IPS-20b (cell line): Measurements from ENCODE around the gene MARCO.

Experiments used
- H3K27ac ChIP-seq: one replicate; pipeline ENCODE4 v1.5.1; 2013; ENCODE audit warnings: low read length
- H3K27me3 ChIP-seq: 2 replicates; pipeline ENCODE4 v1.6.1; 2013; ENCODE audit warnings: mild to moderate bottlenecking, low read length, inconsistent platforms; ENCODE audit not compliant: insufficient read depth
- H3K36me3 ChIP-seq: 2 replicates; pipeline ENCODE4 v1.6.1; 2013; ENCODE audit warnings: low read depth, mild to moderate bottlenecking, inconsistent platforms, low read length, moderate library complexity; ENCODE audit not compliant: insufficient read depth
- H3K4me1 ChIP-seq: 2 replicates; pipeline ENCODE4 v1.6.1; 2013; ENCODE audit warnings: mild to moderate bottlenecking, control low read depth, inconsistent platforms, low read length, moderate library complexity; ENCODE audit not compliant: insufficient read depth
- H3K4me3 ChIP-seq: 2 replicates; pipeline ENCODE4 v1.5.1; 2013; ENCODE audit warnings: mild to moderate bottlenecking, low read length, inconsistent platforms
- H3K9ac ChIP-seq: 2 replicates; pipeline ENCODE4 v1.6.1; 2013; ENCODE audit warnings: low read depth, mild to moderate bottlenecking, inconsistent platforms, low read length, moderate library complexity
- H3K9me3 ChIP-seq: 2 replicates; pipeline ENCODE4 v1.6.1; 2013; ENCODE audit warnings: mild to moderate bottlenecking, low read depth, low read length, inconsistent platforms; ENCODE audit not compliant: insufficient read depth

The MARCO gene, protein sequence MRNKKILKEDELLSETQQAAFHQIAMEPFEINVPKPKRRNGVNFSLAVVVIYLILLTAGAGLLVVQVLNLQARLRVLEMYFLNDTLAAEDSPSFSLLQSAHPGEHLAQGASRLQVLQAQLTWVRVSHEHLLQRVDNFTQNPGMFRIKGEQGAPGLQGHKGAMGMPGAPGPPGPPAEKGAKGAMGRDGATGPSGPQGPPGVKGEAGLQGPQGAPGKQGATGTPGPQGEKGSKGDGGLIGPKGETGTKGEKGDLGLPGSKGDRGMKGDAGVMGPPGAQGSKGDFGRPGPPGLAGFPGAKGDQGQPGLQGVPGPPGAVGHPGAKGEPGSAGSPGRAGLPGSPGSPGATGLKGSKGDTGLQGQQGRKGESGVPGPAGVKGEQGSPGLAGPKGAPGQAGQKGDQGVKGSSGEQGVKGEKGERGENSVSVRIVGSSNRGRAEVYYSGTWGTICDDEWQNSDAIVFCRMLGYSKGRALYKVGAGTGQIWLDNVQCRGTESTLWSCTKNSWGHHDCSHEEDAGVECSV

DNA sequence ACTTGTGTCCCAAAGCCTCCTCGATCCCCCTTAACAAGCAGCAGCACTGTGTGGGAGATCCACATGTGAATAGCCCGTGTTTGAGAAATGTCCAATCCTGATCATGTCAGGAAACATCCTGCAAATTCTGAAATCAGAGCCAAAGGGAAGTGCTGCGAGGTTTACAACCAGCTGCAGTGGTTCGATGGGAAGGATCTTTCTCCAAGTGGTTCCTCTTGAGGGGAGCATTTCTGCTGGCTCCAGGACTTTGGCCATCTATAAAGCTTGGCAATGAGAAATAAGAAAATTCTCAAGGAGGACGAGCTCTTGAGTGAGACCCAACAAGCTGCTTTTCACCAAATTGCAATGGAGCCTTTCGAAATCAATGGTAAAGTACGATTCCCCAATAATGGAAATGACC, at the start of gene MARCO:
MARCO (plus strand) TSS at position 164 of the 400 bp plus-strand sequence; CDS start at position 271, 107 bp downstream.
- Histone ChIP-seq H3K27ac (no peak within 1 kb of the TSS), H3K9ac (no peak within 1 kb of the TSS), H3K4me1 (no peaks in the 10 kb centered on the region), H3K4me3 (no peak within 1 kb of the TSS), H3K36me3 (no peaks in the 10 kb centered on the region), H3K27me3 (no peaks in the 10 kb centered on the region), H3K9me3 (no peaks in the 10 kb centered on the region)

DNA sequence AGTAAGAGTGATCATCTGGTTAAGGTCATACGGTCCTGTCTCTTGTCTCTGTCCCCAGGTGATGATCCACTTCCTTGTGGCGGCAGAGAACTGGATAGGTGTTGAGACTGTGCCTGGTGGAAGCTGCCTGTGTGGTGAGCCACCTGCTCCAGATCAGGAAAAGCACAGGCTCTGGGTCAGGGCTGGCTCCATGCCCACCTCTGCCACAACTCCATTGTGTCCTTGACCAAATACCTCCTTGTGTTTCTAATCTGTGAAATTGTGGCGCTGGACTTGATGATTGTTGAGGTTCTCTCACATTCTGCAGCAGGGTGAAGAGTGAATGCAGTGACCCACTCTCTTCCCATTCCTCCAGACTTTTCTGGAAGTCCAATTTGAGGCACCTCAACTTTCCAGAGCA, 48.9 kb upstream of the MARCO start:
- H3K36me3 ChIP-seq: no peaks in the 10 kb centered on the region
- peaks cover 13% of the 10 kb centered on the region for H3K9me3 ChIP-seq
- H3K27me3 ChIP-seq: no peaks in the 10 kb centered on the region
- H3K4me3 ChIP-seq: no peak overlapping the region
- no peak overlapping the region for H3K9ac ChIP-seq
- no peaks in the 10 kb centered on the region for H3K4me1 ChIP-seq
- H3K27ac ChIP-seq: no peak overlapping the region

DNA sequence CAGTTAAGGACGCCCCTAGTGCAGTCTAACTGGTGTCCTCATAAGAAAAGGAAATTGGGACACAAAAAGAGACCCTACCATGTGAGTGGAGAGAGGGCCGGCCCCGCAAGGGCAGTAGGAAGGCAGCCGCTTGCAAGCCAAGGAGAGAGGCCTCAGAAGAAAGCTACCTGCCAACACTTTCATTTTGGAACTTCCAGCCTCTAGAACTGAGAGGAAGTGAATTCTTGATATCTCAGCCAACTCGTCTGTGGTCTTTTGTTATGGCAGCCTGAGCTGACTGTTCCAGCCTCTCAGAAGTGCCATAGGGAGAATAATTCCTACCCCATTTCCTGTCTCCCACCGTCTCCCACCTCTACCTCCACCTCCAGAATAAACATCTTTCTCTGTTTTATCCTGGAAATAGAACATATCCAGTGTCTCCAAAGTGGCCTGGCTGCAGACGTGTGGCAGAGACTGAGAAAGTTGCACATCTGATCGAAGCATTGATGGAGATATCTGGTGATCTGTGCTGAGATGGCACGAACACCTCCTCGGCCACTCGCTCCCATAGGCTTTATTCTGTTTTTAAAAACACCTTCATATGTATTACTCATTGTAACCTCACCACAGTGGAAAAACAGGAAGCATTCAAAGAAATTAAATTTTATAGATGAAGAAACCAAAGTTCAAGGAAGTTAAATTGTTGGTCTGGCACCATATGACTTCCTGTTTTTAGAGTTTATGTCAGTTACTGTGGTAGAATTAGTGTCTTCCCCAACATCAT, 39.5 kb upstream of the MARCO start:
- Histone ChIP-seq H3K4me3 (no peak overlapping the region), H3K27ac (no peak overlapping the region), H3K9ac (no peak overlapping the region), H3K9me3 (0 out of 2 replicates have a peak, but pooled peaks cover 4% of the 10 kb centered on the region), H3K4me1 (no peaks in the 10 kb centered on the region), H3K27me3 (no peaks in the 10 kb centered on the region), H3K36me3 (no peaks in the 10 kb centered on the region)

DNA sequence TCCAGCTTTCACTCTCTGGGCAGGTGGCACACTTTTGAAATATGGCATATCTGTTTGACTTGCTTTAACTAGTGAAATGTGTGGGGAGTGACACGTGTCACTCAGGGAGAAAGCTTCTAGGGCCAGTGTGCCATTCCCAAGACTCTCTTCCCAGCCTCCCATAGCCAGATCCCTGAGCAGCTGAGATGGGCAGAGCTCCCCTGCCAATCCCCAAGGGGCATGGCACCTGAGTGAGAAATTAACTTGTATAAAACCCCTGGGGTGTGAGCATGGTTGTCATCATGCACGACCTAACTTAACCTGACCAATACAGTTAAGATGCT, 39.0 kb upstream of the MARCO start:
- H3K36me3 ChIP-seq: no peaks in the 10 kb centered on the region
- H3K4me1 ChIP-seq: no peaks in the 10 kb centered on the region
- no peak overlapping the region for H3K9ac ChIP-seq
- H3K27ac ChIP-seq: no peak overlapping the region
- H3K4me3 ChIP-seq: no peak overlapping the region
- no peaks in the 10 kb centered on the region for H3K27me3 ChIP-seq
- 0 out of 2 replicates have a peak, but pooled peaks cover 4% of the 10 kb centered on the region for H3K9me3 ChIP-seq

DNA sequence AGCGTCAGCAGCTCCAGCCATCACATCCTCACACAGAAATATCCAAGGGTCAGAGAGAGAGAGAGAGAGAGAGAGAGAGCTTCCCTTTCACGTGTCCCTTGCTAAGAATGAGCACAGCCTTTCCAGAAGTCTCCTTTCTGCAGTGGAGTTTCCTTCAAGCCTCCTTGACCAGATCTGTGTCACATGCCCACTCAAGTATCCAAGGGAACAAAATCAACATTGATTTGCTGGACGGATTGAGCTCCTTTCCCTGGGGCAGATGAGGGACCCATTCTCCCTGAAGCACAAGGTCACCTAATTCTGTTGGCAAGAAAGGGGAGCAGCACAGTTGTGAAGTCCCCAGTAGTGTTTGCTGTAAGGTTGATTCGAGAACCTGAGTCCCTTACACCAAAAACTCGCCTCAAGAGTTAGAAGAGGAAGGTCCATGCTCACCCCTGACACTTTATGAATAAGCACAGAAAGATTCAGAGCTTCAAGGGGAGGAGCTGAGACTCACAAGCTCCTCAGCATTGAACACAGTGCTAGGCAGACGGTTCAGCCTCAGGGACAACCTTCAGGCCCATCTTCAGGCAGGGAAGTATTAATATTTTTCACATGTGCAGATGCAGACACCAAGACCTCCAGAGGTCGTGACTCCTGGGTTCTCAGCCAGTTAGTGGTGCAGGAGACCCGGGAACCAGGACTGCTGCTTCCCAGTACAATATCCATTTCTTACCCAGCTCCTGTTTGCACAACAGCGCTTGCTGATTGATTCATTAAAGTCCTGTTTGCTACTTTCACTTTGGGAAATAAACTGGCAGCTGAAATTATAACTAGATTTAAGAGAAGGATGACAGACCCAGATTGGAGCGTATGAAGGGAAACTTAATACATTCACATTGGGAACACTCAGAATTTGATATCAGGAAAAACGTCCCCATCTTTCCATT, 38.2 kb upstream of the MARCO start:
- H3K4me3 ChIP-seq: no peak overlapping the region
- no peaks in the 10 kb centered on the region for H3K27me3 ChIP-seq
- H3K4me1 ChIP-seq: no peaks in the 10 kb centered on the region
- no peak overlapping the region for H3K27ac ChIP-seq
- no peaks in the 10 kb centered on the region for H3K36me3 ChIP-seq
- H3K9ac ChIP-seq: no peak overlapping the region
- 0 out of 2 replicates have a peak, but pooled peaks cover 4% of the 10 kb centered on the region for H3K9me3 ChIP-seq

DNA sequence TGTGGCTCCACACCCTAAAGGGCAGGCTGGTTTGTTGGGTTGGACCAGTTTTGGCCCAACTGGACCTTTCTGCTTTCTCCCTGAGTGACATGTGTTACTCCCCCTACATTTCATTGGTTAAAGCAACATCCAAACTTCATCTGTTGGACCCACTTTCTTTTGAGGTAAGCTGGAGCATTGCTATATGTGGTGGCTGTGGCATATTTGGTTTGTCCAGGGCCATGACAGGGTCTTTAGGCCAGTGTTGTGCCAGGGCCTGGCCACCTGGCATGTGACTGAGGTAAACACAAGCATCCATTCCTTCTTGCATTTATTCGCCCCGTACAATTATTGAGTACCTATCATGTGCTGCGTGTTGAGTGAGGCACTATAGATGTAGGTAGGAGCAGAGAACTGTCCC, 36.8 kb upstream of the MARCO start:
- Histone ChIP-seq H3K27ac (no peak overlapping the region), H3K36me3 (no peaks in the 10 kb centered on the region), H3K4me3 (no peak overlapping the region), H3K27me3 (no peaks in the 10 kb centered on the region), H3K4me1 (no peaks in the 10 kb centered on the region), H3K9ac (no peak overlapping the region), H3K9me3 (0 out of 2 replicates have a peak, but pooled peaks cover 4% of the 10 kb centered on the region)

DNA sequence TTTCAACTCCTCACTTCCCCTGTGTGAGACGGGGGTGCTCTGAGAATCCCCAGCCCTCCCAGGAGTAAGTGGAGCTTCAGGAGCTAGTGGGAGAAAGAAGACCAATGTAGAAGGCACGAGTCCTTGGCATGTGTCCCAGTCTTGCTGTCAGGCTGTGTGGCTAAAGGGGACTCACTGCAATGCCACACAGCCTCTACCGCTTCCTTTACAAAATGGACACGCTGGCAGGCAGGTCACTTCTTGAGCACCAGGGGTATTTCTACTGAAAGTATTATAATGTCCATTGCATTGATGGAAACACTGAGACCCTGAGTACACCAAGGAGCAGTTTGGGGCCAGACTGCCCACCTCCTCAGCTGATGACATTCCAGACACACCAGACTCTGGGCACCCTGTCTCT, 35.8 kb upstream of the MARCO start:
- Histone ChIP-seq H3K36me3 (no peaks in the 10 kb centered on the region), H3K4me1 (no peaks in the 10 kb centered on the region), H3K27me3 (no peaks in the 10 kb centered on the region), H3K4me3 (no peak overlapping the region), H3K27ac (no peak overlapping the region), H3K9me3 (0 out of 2 replicates have a peak, but pooled peaks cover 4% of the 10 kb centered on the region), H3K9ac (no peak overlapping the region)

DNA sequence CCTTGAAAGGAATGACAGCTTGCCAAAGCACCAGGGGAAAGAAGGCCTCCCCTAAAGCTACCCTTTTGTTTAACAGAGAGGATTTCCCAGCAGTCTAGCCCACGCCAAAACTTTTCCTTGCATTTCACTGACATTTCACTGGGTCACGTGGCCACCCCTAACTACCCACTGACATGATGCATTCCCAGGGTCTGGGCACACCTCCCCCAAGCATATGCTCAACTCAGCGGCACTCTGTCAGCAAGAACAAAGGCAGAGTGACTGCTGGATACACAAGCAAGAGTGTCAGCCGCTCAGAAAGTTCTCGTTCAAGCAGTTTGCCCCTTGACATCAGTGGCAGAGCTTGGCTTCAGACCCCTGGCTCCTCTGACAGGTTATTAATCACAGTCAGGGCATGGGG, 34.2 kb upstream of the MARCO start:
- no peak overlapping the region for H3K27ac ChIP-seq
- H3K9me3 ChIP-seq: no peaks in the 10 kb centered on the region
- no peak overlapping the region for H3K4me3 ChIP-seq
- H3K36me3 ChIP-seq: no peaks in the 10 kb centered on the region
- no peak overlapping the region for H3K9ac ChIP-seq
- no peaks in the 10 kb centered on the region for H3K4me1 ChIP-seq
- no peaks in the 10 kb centered on the region; the same call in 1 of the 2 replicates for H3K27me3 ChIP-seq

DNA sequence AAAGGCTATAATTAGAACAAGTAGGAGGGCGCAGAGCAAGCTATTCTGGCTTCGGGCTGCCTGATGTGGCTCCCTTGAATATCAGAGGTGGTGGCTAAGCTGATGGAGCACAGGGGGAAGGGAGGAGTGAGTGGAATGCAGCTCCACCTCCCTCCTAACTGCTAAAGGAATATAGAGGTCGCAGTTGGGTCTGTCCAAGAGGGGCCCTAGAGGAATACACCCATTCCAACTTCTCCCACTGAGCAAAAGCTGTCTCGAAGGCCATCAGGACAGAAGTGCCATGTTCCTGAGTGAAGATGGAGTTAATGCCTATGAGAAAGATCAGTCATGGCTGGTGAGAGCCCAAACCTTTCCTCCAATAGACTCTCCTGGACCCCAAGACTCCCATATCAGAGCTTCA, 32.8 kb upstream of the MARCO start:
- Histone ChIP-seq H3K27ac (no peak overlapping the region), H3K4me1 (no peaks in the 10 kb centered on the region)

DNA sequence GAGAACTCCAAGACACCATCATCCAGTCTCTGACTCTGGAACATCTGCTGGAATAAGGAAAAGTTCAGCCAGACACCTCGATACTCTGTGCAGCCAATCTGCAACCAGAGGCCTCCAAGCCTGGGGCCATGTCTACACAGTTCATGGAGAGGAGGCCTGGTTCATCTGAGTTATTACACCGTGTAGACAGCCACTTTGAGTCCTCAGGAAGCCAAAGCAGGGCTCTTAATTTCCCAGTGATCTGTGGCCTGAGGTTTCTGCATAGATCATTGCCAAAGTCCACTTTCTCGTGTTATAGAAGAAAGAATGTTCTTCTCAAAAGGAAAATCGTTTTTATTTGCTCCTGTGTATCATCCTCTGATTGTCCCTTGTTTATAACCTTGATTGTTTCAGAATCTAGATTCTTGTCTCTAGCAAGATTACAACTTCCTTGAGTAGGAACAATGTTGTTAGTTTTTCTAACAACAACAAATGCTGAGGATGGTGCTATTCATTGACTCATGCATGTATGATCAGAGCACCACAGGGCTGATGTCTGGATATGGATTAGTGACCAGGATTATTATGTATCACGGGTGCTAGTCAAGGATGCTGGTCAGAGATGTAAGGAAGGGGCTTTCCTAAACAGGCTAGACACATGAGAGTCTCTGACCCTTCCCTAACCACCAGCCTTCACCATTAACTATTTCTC, 30.7 kb upstream of the MARCO start:
- no peak overlapping the region for H3K4me3 ChIP-seq
- H3K9ac ChIP-seq: no peak overlapping the region
- H3K4me1 ChIP-seq: no peaks in the 10 kb centered on the region
- no peaks in the 10 kb centered on the region for H3K9me3 ChIP-seq
- no peaks in the 10 kb centered on the region for H3K36me3 ChIP-seq
- H3K27me3 ChIP-seq: no peaks in the 10 kb centered on the region; the same call in 1 of the 2 replicates
- H3K27ac ChIP-seq: no peak overlapping the region

More for the DNA sequence above, 32.8 kb upstream of the MARCO start:
- Histone ChIP-seq H3K9me3 (no peaks in the 10 kb centered on the region), H3K27me3 (no peaks in the 10 kb centered on the region; the same call in 1 of the 2 replicates), H3K4me3 (no peak overlapping the region), H3K36me3 (no peaks in the 10 kb centered on the region), H3K9ac (no peak overlapping the region)

DNA sequence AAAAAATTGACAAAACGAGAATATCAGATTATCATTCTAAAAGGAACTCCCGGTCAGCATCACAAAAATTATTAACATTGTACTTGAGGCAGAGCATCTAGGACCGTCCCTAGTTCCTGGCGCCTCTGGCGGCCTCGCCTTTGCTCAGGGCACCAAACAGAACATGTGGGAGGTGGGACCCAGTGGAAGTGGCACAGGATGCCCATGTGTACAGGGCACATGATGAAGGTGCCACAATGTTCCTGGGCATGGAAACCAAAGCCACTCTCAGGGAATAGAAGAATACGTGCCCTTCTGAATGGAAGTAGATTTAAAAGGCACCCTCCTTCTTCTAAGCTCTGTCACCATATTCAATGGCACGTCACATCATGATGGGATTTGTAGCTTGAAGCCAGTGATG, 30.1 kb upstream of the MARCO start:
- H3K36me3 ChIP-seq: no peaks in the 10 kb centered on the region
- H3K4me1 ChIP-seq: no peaks in the 10 kb centered on the region
- no peaks in the 10 kb centered on the region for H3K9me3 ChIP-seq
- no peak overlapping the region for H3K4me3 ChIP-seq
- H3K9ac ChIP-seq: no peak overlapping the region
- no peaks in the 10 kb centered on the region; the same call in 1 of the 2 replicates for H3K27me3 ChIP-seq
- H3K27ac ChIP-seq: no peak overlapping the region
